CD4-positive, alpha-beta T cell treated with Interleukin-6 at 100 ng/mL for 8 hours (primary cell): ENCODE results near the gene LAPTM5.

Experiments
- DNase-seq: peaks from one replicate; pipeline ENCODE4 v3.0.0-alpha.2; 2020; ENCODE audit warnings: mixed read lengths, low spot score

LAPTM5 gene

DNA sequence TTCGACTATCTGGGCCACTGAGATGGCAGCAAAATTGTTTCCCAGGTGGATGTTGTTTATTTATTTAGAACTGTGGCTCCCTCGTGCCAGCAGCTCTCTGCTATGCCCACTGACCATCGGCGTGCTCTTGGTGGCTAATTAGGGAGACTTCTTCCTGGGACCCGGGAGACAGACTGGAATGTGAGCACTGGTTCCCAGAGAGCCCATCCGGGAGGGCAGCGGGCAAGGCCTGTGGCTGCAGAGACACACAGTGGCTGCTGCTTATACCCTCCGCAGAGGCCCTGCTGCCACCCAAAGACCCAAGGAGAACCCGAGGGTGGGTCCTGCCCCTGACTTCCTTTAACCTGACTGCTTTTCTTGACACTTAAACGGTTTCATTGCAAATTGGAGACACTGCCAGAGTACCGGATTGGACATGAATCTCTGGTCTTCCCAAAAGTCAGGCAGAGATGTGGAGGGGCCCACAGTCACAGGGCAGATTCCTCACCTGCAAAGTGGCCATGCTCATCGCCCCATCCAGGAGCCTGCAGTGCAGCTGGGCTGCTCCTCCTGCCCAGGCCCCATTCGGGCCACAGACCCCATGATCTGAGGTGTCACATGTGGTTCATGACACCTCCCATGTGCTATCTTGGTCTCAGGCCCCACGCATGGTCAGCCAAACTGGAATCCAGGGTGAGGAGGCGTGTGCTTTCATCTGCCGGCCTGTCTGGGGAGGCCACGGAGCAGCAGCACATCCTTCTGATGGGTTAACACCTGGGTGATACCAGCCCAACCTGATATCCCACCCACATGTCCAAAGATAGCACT is 28.5 kb downstream of the LAPTM5 start:
- DNase-seq = no peak

DNA sequence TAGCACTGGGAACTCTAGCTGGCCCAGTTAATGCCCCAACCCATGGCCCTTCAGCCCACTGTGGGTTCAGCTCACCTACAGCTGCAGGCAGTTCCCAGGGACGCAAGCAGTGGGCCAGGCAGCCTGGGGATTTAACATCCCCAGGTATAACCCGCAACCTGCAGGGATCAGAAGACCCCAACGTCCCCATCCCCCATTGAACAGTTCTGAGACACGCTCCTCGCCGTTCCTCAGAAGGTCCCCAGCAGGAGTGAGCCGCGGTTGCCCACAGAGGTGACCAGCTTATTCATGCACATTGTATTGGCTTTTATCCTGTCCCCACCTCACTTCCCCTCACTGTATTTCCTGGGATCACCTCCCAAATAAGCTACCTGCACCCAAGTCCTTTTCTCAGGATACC is 29.2 kb downstream of the LAPTM5 start:
- no peak for DNase-seq

DNA sequence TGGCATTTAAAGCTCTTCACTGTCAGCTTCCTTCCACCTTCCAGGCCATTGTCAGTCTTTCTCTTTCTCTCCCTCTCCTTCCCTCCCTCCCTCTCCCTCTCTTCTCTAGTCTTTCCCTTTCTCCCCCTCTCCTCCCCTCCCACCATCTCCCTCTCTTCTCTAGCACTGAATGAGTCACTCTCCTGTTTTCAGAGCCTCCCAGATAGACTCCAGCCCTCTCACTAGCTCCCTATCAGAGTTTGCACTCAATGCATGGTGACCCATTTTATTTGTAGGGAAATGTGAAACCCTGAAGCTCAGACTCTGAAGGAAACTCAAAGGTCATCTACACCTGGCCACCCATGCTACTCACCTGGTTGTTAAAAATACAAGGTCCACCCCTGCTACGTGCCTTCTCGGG is 29.8 kb downstream of the LAPTM5 start:
- DNase-seq = no peak

DNA sequence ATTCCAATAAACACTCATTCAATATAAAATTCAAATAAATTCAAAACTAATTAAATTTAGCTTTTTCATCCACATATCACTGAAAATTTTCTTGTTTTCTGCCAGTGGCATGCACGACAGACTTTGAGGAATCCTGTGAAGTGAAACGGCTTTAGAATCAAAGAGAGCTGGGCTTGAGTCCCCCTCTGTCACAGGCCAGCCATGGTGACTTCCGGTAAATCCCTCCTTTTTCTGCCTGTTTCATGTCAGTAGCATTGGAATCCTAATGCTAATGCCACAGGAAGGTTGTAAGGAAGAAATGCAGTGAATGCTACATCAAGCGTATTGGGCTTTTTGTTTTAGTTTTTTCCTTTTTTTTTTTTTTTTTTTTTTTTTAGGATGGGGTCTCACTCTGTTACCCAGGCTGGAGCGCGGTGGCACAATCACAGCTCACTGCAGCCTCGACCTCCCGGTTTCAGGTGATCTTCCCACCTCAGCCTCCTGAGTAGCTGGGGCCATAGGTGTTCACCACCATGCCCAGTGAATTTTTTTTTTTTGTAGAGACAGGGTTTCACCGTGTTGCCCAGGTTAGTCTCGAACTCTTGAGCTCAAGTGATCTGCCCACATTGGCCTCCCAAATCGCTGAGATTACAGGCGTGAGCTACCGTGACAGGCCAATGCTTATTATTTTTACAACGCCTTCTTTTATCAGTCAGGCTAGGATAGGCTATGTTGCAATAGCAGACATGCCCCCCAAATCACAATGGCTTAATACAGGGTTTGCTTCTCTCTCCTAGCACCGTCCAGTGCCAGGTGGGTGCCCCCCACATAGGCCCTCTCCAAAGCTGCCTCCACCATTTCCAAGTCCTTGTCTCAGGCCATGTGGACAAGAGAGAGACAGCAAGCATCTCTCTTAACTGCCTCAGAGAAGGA is 30.5 kb downstream of the LAPTM5 start:
- DNase-seq = no peak

DNA sequence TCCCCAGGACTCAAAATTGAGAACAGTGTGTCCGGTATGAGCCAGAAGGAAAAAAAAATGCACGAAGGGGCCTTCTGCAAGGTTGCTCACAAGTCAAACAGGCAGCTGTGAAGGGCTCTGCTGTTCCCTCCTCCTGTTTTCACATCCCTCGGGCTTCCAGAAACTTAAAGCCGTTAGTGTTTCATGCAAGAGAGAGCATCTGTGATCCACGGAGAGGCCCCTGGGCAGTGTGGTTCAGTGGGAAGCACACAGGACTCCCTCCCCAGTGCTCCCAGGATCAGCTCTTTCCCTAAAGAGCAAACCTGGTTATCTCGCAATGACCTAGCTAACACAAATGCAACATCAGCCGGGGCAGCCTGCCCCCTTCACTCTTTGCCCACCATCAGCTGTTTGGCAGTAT is 31.3 kb downstream of the LAPTM5 start:
- no peak for DNase-seq

DNA sequence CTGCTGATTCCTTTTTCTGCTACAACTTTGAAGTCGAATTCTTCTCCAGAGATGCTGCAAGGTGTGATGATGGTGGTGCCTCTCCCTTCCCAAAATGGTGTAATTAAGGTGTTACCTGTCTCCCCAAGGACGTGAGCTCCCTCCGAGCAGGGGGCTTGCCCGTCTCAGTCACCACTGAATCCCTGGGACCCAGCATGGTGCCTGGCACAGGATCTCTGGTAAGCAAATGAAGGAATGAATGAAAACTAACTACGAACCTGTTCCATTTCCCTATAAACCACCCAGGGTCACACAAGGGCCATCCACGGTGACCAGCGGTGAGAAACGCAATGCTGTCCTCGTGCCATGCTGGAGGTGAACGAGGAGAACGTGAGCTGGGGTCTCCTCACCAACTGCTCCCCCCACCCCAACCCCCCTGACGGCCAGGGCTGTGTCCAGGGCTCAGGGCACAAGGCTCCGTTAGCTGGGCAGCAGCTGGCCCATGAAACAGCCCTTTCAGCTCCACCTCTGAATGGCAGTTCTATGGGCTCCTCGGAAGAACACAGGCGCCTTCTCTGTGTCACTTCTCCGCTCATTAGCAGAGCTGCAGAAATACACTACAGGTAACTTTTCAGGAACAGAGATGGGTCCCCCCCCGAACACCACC is 32.0 kb downstream of the LAPTM5 start:
- no peak for DNase-seq

DNA sequence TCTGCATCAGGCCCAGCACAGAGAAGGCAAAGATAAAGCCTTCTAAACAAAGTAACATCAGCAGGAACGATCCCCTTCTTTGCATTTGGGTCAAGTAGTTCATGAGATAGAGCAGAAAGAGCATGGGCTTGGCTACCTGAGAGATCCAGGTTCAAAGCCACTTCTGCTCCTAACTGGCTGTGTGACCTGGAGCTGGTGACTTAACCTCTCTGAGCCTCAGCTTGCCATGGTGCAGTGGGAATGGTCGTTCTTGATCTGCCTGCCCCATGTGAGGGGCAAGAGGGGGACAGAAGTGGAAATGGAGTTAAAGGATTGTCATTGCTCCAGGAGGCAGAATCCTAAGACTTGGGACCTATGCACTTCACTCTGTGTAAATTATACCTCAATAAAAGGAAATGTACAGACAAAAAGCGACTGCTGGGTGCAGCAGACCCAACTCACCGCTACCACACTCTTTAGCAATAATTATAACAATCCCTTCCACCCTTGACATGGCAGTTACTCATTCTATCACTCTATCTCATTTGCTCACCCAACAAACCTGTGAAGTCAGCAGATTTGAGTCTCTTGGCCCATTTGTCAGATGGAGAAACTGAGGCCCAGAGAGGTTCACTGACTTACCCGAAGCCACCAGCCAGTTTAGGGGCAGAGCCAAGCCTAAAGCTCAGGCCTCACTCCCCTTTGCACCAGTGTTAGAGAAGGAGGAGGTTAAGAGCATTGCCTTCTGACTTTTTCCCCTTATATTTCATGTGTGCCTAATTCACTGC is 32.7 kb downstream of the LAPTM5 start:
- DNase-seq = no peak

DNA sequence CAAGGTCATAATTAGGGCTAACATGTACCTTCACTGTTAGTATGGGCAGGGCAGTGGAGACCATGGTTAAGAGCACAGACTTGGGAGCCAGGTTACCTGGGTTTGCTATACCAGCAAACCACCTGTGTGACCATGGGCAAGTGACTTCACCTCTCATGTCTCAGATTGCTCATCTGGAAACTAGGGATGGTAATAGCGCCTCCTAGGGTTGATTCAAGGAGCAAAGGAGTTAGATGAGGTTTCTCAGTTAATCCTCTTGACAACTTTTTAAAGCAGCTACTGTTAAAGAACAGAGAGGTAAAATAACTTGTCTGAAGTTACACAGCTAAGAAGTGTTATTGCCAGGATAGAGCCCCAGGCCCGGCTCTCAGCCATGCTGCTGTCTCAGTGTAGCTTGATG is 33.4 kb downstream of the LAPTM5 start:
- DNase-seq = no peak

DNA sequence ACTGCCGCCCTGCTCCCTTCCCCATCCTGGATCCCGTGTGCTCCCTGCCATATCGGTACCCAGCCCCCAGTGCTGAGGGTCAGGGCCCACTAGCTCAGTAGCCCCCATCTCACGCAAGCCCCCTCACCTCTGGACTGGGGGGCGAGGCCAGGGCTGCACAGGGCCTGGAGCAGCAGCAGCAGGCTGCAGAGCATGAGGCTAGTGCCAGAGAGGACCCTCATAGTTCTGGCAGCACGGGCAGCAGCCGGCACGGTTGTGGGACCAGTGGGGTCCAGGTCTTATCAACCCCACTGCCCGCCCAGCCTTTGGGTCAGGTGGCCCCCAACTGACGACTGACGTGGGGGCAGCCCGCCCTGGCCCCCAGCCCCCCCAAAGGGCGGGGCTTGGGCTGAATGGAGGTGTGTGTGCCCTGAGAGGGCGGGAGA is 34.2 kb downstream of the LAPTM5 start, which contains the start of gene MATN1:
Gene MATN1 (minus strand): TSS at position 255 of the 425 bp plus-strand sequence. CDS start 34 bp downstream, at position 221.
- no peak for DNase-seq

DNA sequence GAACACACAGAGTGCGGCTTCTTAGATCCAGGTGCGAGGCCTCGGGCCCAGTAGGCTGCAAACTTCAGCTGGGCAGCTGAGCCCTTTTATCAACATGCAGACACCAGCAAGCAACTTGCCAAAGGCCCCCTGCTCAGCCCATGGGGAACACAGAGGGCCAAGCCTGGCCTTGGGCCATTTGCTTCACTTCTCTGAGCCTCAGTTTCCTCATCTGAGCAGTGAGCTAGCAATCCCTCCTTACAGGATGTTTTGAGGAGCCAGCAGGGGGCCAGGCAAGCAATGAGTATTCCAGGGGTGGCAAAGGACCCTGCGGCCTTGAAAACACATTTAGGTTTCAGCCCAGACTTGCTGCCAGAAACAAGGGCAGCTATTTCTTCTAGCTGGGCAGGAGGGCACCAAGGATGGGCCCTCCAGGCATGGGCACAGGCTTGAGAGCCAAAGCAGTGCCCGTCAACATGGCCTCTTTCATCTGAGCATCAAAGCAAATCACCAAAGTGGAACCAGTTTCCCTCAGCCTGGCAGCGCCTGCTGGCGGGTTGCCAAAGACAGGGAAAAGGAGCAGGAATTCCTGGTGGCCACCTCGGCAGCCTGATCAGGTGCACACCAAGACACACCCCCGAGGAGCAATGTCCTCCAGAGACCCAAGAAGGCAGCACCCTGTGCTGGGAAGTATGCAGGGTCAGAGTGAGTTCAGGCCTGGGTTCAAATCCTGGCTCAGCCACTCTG is 35.6 kb downstream of the LAPTM5 start:
- no peak for DNase-seq

DNA sequence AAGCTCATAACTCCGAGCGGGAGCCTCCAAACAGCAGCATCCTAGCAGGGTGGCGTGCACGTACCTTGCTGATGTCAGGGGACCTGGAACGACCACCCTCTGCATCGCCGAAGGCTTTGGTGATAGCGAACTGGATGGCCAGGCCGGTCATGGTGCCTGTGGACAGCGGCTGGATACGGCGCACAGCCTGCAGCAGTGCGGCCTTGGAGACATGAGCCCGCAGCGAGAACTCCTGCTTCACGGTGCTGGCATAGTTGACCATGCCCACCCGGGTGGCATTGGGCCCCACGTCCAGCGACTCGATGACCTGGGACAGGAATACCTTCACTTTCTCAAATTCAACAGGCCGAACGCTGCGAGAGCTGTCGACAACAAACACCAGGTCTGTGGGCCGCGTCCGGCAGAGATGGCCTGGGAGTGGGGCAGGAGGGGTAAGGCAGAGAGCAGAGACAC is 36.2 kb downstream of the LAPTM5 start:
- DNase-seq = no peak

DNA sequence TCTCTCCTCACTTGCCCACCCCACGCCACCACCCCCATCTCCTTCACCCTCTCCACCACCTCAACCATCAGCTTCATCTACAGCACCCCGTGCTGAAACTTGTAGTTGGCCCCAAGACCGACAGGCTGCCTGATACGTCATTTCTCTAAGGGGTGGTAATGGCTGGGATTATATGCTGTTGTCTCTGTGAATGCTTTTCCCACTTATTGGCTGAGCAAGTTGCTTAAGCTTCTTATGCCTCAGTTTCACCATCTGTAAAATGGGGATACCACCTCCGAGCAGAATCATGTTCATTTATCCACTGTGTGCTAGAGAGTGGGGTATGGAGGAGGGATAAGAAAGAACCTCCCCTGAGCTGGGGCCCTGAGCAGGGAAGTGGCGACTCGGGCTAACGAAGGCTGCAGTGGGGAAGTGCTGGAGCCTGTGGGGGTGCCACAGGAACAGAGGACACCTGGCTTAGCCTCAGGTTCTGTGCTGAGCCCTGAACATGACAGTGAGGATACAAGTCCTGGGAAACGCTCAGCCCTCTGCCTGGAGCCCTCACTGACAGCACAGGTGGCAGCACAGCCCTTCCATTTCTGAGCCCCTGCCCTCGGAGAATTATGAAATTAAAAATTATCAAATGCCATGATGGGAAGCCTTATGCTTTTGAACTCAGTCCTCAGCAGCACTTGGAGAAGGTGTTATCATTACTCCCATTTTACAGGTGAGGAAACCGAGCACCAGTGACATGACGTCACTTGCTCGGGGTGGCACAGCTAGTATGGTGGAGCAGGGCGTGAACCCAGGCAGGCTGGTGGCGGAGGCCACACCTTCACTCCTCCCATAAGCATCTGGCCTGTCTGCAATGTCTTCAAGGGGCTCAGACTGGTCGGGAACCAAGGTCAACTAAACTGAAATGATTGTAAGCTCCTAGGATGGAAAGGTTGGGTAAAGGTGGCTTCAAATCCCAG is 37.0 kb downstream of the LAPTM5 start:
- DNase-seq = no peak

DNA sequence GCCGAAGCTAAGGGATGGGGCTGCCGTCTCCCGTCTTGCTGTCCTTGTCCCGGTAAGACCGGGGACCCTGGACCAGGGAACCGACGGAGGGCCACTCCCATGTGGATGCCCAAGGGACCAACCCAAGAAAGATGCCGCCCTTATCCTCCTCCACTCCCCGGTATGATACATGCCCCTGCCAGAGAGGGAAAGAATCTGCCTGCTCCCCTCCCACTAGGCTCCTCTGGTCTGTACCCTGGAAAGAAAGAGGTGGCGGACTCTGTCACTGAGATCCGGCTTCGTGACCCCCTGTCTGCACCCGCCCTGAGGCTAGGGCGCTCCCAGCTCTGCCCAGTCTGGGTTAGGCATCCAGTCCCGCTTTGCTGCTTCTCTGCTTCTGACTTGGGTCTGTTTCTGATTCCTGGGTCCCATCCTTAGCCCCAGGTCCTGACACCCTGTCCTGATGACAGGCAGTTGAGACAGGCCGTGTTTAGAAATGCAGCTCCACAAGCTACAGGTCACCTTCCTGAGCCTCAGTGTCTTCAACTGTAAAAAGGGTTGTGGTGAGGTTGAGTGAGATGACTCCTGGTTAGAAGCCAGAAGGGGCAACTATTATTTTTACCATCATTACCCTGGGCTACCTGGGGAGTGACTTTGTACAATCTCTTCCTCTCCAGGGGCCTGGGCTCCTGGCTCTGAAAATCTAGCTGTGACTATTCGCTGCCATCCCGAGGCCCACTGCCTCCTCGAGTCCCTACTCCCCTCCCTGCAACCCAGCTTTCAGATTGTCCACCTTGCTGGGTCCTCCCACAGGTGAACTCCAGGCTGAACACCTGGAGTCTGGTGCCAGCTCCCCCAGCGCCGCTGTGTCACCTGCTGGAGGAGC is 37.9 kb downstream of the LAPTM5 start:
- no peak for DNase-seq

DNA sequence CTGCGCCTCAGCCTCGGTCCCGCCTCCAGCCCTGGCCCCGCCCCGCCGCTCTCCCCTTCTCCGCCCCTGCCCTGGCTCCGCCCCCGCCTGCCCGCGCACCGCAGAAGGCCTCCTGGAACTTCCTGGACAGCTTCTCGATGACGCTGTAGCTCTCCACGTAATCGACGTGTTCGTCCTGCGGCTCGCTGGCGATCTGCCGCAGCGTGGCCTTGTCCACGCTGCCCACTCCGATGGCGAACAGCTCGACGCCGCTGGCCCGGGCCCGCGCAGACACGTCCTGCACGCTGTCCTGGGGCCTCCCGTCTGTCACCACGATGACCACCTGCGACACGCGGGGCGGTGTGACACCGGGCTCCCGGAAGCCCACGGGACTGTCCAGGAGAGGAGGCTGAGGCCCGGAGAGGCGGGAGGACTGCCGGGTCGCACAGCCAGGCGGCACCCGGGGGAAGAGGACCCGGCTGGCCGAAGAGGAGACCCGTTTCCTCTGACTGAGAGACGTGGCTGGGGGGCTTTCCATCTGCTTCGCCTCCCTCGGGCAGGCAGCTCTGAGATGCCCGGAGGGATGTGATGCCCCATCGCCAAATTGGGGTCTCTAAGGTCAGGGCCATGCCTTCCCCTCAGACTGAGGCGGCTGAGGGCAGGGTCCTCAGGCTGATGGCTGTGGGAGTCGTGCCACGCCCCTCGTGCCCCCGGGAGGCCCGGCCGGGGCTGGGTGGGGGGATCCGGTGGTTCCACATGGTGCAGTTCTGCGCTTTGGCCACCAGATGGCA is 38.8 kb downstream of the LAPTM5 start:
- peak; percentile 77 for DNase-seq

DNA sequence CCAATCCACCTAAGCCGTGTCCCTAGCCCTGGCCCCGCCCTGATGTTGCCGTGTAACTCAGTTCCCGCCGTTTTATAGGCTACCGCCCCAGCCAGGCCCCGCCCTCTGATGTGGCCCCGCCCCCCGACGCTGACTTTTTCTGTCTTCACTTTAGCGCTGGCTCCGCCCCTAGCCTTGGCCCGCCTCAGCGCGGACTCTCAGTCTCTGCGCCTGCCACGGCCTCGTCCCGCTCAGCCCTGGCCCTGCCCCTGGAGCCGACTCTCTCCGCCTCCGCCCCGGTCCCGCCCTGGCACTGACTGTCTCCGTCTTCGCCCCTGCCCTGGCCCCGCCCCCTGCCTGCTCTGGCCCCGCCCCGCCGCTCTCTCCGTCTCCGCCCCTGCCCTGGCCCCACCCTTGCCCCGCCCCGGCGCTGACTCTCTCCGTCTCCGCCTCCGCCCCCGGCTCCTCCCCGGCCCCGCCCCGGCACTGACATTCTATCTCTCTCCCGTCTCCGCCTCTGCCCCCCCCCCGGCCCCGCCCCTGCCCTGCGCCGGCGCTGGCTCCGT is 39.4 kb downstream of the LAPTM5 start:
- DNase-seq = peak; percentile 99

DNA sequence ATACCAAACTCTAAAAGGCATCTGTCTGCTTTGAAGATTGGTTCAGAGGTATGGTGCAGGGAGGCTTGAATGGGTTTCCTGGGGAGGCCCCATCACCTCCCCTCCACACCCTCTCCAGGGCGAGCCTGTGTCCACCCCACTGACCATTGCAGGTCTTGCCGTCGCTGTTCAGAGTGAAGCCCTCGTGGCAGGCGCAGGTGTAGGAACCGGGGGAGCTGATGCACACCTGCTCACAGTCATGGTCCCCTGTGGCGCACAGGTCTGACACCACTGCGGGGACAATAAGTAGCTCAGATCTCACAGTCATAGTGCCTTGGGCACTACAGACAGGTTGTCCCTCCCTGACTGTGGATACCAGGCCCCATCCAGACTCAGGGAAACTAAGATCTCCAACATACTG is 40.9 kb downstream of the LAPTM5 start:
- DNase-seq = no peak

DNA sequence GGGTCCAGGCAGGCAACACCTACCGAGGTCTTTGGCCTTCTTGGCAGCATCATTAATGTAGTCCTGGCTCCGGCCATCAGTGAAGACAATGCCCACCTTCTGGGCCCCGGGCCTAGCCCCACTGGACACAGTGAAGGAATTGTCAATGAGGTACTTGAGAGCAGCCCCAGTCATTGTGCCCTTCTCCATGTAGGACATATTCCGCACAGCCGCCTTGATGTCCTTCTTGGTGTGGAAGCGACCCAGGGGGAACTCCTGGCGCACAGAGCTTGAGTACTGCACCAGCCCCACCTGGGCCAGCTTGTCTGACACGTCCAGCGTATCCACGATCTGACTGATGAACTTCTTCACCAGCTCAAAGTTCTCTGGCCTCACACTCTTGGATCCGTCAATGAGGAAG is 41.7 kb downstream of the LAPTM5 start:
- no peak for DNase-seq

DNA sequence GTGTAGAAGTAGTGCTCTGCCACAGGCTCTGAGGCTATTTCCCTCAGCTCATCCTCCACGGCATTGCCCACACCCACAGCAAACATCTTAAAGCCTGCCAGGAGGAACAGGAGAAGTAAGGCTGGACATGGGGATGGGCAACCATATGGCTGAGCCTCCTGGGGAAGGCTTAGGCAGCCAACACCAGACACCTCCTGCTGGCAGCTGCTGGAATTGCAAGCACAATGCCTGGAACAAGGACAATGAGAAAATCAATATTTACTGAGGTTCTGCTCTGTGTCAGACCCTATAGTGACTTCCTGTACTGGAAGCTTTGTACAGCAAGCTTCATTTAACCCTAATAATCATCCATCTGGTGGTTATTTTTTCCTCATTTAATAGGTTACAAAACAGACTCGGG is 42.4 kb downstream of the LAPTM5 start:
- no peak for DNase-seq
